ENCODE data around the gene ZCCHC14.
A peak's percentile ranks its signal among the peaks of the same experiment; 100 is the strongest.

Gene ZCCHC14

GRCh38 chr16:87474017-87474416 lies 18.8 kb downstream of the ZCCHC14 start:
- Mint-ChIP-seq H3K36me3 (ENCODE audit: low read depth) (peaks cover 12% of the 10 kb centered on the region), H3K9me3 (no peaks in the 10 kb centered on the region), H3K27ac (no peak overlapping the region), H3K27me3 (ENCODE audit: low read depth, poor library complexity) (peaks cover 8% of the 10 kb centered on the region), H3K4me3 (no peak overlapping the region), H3K4me1 (peaks cover 67% of the 10 kb centered on the region)
- DNase-seq = no peak
- no peak for TF ChIP-seq CTCF (IDR thresholded peaks at IDR 0.05)

- no peak overlapping the region for H3K27ac Mint-ChIP-seq
- peaks cover 64% of the 10 kb centered on the region for H3K4me1 Mint-ChIP-seq
- H3K36me3 Mint-ChIP-seq (ENCODE audit: low read depth) = peaks cover 8% of the 10 kb centered on the region
- no peak overlapping the region for H3K4me3 Mint-ChIP-seq
- peaks cover 5% of the 10 kb centered on the region for H3K27me3 Mint-ChIP-seq (ENCODE audit: low read depth, poor library complexity)
- no peak for TF ChIP-seq CTCF (IDR thresholded peaks at IDR 0.05)
- H3K9me3 Mint-ChIP-seq = no peaks in the 10 kb centered on the region
- no peak for DNase-seq
These were observed 19.9 kb downstream of the ZCCHC14 start for GRCh38 chr16:87472935-87473334.

GRCh38 chr16:87472142-87472778 lies 20.6 kb downstream of the ZCCHC14 start:
- Mint-ChIP-seq H3K36me3 (ENCODE audit: low read depth) (peaks cover 8% of the 10 kb centered on the region), H3K27me3 (ENCODE audit: low read depth, poor library complexity) (peaks cover 5% of the 10 kb centered on the region), H3K27ac (peak overlapping the region; percentile 79), H3K9me3 (no peaks in the 10 kb centered on the region), H3K4me1 (peaks cover 58% of the 10 kb centered on the region), H3K4me3 (no peak overlapping the region)
- no peak for DNase-seq
- TF ChIP-seq CTCF (IDR thresholded peaks at IDR 0.05) = no peak

- Mint-ChIP-seq H3K27me3 (ENCODE audit: low read depth, poor library complexity) (peaks cover 2% of the 10 kb centered on the region), H3K36me3 (ENCODE audit: low read depth) (peaks cover 8% of the 10 kb centered on the region), H3K27ac (peak overlapping the region; percentile 79), H3K4me3 (no peak overlapping the region), H3K9me3 (no peaks in the 10 kb centered on the region), H3K4me1 (peaks cover 61% of the 10 kb centered on the region)
- no peak for TF ChIP-seq CTCF (IDR thresholded peaks at IDR 0.05)
- peak; percentile 39 for DNase-seq
These were observed 21.3 kb downstream of the ZCCHC14 start for GRCh38 chr16:87471278-87472141.

- Mint-ChIP-seq H3K4me3 (no peak overlapping the region), H3K27me3 (ENCODE audit: low read depth, poor library complexity) (peaks cover 2% of the 10 kb centered on the region), H3K9me3 (no peaks in the 10 kb centered on the region), H3K36me3 (ENCODE audit: low read depth) (peaks cover 8% of the 10 kb centered on the region), H3K4me1 (peaks cover 61% of the 10 kb centered on the region), H3K27ac (no peak overlapping the region)
- TF ChIP-seq CTCF (IDR thresholded peaks at IDR 0.05) = no peak
- no peak for DNase-seq
These were observed 22.5 kb downstream of the ZCCHC14 start for GRCh38 chr16:87470332-87470731.
